HG03103 (cell line): ENCODE data around the gene CORIN.

ENCODE experiments used
- ATAC-seq: cut with Tn5 transposase; IDR thresholded peaks from one replicate; pipeline ENCODE4 v1.9.1; 2021; ENCODE audit warnings: low read depth; ENCODE audit not compliant: unreplicated experiment

CORIN gene

GRCh38 chr4:47835494-47835893 lies 2.4 kb downstream of the CORIN start:
- no peak for ATAC-seq

GRCh38 chr4:47831026-47831679 lies 6.7 kb downstream of the CORIN start:
- ATAC-seq = no peak

- no peak for ATAC-seq
These were observed 7.4 kb downstream of the CORIN start for GRCh38 chr4:47830265-47831025.

GRCh38 chr4:47829438-47829837 lies 8.4 kb downstream of the CORIN start:
- ATAC-seq = no peak

GRCh38 chr4:47827343-47828047 lies 10.4 kb downstream of the CORIN start:
- no peak for ATAC-seq

- no peak for ATAC-seq
These were observed 13.0 kb downstream of the CORIN start for GRCh38 chr4:47824840-47825239.

- no peak for ATAC-seq
These were observed 18.7 kb downstream of the CORIN start for GRCh38 chr4:47819178-47819577.

- ATAC-seq = no peak
These were observed 20.6 kb downstream of the CORIN start for GRCh38 chr4:47817275-47817674.

- no peak for ATAC-seq
These were observed 21.1 kb downstream of the CORIN start for GRCh38 chr4:47816748-47817147.

GRCh38 chr4:47814618-47815295 lies 23.1 kb downstream of the CORIN start:
- ATAC-seq = no peak

GRCh38 chr4:47809654-47810203 lies 28.1 kb downstream of the CORIN start:
- ATAC-seq = no peak

GRCh38 chr4:47804598-47804997 lies 33.3 kb downstream of the CORIN start:
- ATAC-seq = no peak

- no peak for ATAC-seq
These were observed 36.3 kb downstream of the CORIN start for GRCh38 chr4:47801481-47802002.

- no peak for ATAC-seq
These were observed 39.7 kb downstream of the CORIN start for GRCh38 chr4:47798165-47798564.

GRCh38 chr4:47791965-47792364 lies 45.9 kb downstream of the CORIN start:
- ATAC-seq = no peak

GRCh38 chr4:47790105-47790504 lies 47.8 kb downstream of the CORIN start:
- no peak for ATAC-seq

GRCh38 chr4:47788126-47788525 lies 49.7 kb downstream of the CORIN start:
- ATAC-seq = no peak

GRCh38 chr4:47786958-47787370 lies 50.9 kb downstream of the CORIN start:
- peak; percentile 80 for ATAC-seq

- ATAC-seq = no peak
These were observed 52.7 kb downstream of the CORIN start for GRCh38 chr4:47785153-47785552.

GRCh38 chr4:47784222-47784621 lies 53.6 kb downstream of the CORIN start:
- ATAC-seq = no peak
